ENCODE results near the gene SHD. TPM values are rescaled to one million over a fixed set of nuclear protein-coding genes. Genes with fewer than 3 reads are reported as not detected.

Gene SHD
- total and polyA plus RNA-seq, 2 donors (not counting 3 experiments of a cell fraction or from before 2014, with no cell fraction given), result not detected

DNA sequence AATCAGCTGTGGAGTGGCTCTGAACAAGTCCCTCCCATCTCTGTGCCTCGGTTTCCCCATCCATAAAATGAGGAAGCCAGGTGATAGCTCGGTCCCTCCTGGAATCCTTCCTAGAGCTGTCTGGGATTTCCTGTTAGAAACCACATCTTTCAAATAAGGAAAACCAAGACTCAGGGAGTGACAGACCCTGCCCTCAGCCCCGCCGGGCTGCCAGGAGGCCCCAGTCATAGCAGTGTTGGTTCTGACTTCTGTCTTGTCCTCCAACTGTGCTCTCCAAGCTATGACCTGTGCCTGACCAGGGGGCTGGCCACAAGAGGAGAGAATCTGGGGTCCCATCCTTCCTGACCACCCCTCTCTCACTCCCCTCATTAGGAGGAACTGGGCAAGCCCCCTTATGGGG lies 1.1 kb upstream of the SHD start:
- no peaks in the 10 kb centered on the region for H3K79me2 ChIP-seq (ENCODE audit: control insufficient read depth, insufficient read depth, low read length)
- no peaks in the 10 kb centered on the region for H3K36me3 ChIP-seq (ENCODE audit: control insufficient read depth in 2 of 2, extremely low read depth in 1 of 2, insufficient read depth in 2 of 2, low read length in 2 of 2)
- H3K9me3 ChIP-seq (replicated peaks; ENCODE audit: control insufficient read depth, insufficient read depth, low read length), result no peaks in the 10 kb centered on the region
- H3K9me1 ChIP-seq (replicated peaks; ENCODE audit: control insufficient read depth, extremely low read depth, insufficient read depth, low read length), result no peaks in the 10 kb centered on the region
- no peak overlapping the region for H3K9ac ChIP-seq (replicated peaks; ENCODE audit: extremely low read depth, insufficient read depth, low read length)
- dilution Hi-C loops (cut with MboI; ENCODE audit: extremely low pct_ligation_motif_present, low sequenced_read_pairs) (no loop called here), intact Hi-C loops (cut with micrococcal nuclease) (no loop called here)
- no peak overlapping the region for H2AFZ ChIP-seq (ENCODE audit: low read depth, low read length)
- CTCF ChIA-PET, result interaction anchor here (0.6 to 3.3 kb wide), 5 partner anchors 10 to 247 kb away, joined by 3 to 24 read pairs (median 4); partner anchors contain the start of gene MPND
- H3K4me2 ChIP-seq (ENCODE audit: insufficient read depth, low read length), result no peak overlapping the region
- peaks cover 19 to 30% of the 10 kb centered on the region in 2 experiments for H3K27me3 ChIP-seq (ENCODE audit: control insufficient read depth in 2 of 2, insufficient read depth in 2 of 2, low read length in 2 of 2)
- no peaks in the 10 kb centered on the region for H4K20me1 ChIP-seq (replicated peaks; ENCODE audit: control insufficient read depth, extremely low read depth, insufficient read depth, low read length)
- POLR2A ChIA-PET, result no interaction called here
- H3K4me3 ChIP-seq (replicated peaks in 1 of 3; ENCODE audit: insufficient read depth in 1 of 3, low read depth in 1 of 3, low read length in 3 of 3), result no peak overlapping the region
- no peaks in the 10 kb centered on the region for H3K4me1 ChIP-seq (ENCODE audit: control insufficient read depth, extremely low read depth, insufficient read depth, low read length)
- no peak for TF ChIP-seq MYC (IDR thresholded peaks at IDR 0.05; ENCODE audit: low read depth, low read length)
- peak; percentile 2 for TF ChIP-seq EZH2 (IDR thresholded peaks at IDR 0.05; ENCODE audit: borderline replicate concordance, low read depth, low read length, severe bottlenecking)
- TF ChIP-seq FOS (IDR thresholded peaks at IDR 0.05; ENCODE audit: borderline replicate concordance, insufficient read depth, low read length), result no peak
- no peak for TF ChIP-seq POLR2AphosphoS5 (IDR thresholded peaks at IDR 0.05; ENCODE audit: insufficient read depth, low read depth, low read length)
- TF ChIP-seq GATA2 (IDR thresholded peaks at IDR 0.05; ENCODE audit: insufficient read depth, insufficient read length, low read depth, low read length), result no peak
- no peak for TF ChIP-seq POLR2A (IDR thresholded peaks at IDR 0.05; ENCODE audit: low read depth, low read length)
- H3K27ac ChIP-seq (ENCODE audit: insufficient read depth, low read depth, low read length), result no peak overlapping the region
- DNase-seq (ENCODE audit: low read depth, low spot score) (no peak), FAIRE-seq (no peak)
- BruUV-seq (replicated peaks), result no TSS peak

DNA sequence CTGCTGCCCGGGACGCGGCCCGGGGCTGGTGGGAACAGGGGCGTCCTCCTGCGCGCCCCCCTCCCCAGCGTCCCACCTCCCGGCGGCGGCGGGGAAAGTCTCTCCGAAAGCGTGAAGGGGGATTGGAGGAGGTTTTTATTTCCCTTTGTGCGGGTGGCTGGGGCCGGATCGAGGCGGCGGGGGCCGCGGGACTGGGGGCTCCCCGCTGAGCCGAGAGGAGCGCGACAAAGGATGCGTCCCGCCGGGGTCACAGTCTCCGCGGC lies 132 bp downstream of the SHD start:
- no peak for DNase-seq (ENCODE audit: low read depth, low spot score)
- Histone ChIP-seq H3K9me1 (replicated peaks; ENCODE audit: control insufficient read depth, extremely low read depth, insufficient read depth, low read length) (no peaks in the 10 kb centered on the region), H3K9ac (replicated peaks; ENCODE audit: extremely low read depth, insufficient read depth, low read length) (no peak overlapping the region), H3K27me3 (ENCODE audit: control insufficient read depth in 2 of 2, insufficient read depth in 2 of 2, low read length in 2 of 2) (peaks cover 19 to 30% of the 10 kb centered on the region in 2 experiments), H3K36me3 (ENCODE audit: control insufficient read depth in 2 of 2, extremely low read depth in 1 of 2, insufficient read depth in 2 of 2, low read length in 2 of 2) (no peaks in the 10 kb centered on the region), H4K20me1 (replicated peaks; ENCODE audit: control insufficient read depth, extremely low read depth, insufficient read depth, low read length) (no peaks in the 10 kb centered on the region), H2AFZ (ENCODE audit: low read depth, low read length) (no peak overlapping the region), H3K4me3 (replicated peaks in 1 of 3; ENCODE audit: insufficient read depth in 1 of 3, low read depth in 1 of 3, low read length in 3 of 3) (no peak overlapping the region), H3K4me2 (ENCODE audit: insufficient read depth, low read length) (no peak overlapping the region), H3K79me2 (ENCODE audit: control insufficient read depth, insufficient read depth, low read length) (no peaks in the 10 kb centered on the region), H3K9me3 (replicated peaks; ENCODE audit: control insufficient read depth, insufficient read depth, low read length) (no peaks in the 10 kb centered on the region), H3K27ac (ENCODE audit: insufficient read depth, low read depth, low read length) (no peak overlapping the region), H3K4me1 (ENCODE audit: control insufficient read depth, extremely low read depth, insufficient read depth, low read length) (no peaks in the 10 kb centered on the region)
- dilution Hi-C loops (cut with MboI; ENCODE audit: extremely low pct_ligation_motif_present, low sequenced_read_pairs), result no loop called here
- no peak for TF ChIP-seq POLR2A (IDR thresholded peaks at IDR 0.05; ENCODE audit: low read depth, low read length)
- TF ChIP-seq JUN (IDR thresholded peaks at IDR 0.05; ENCODE audit: borderline replicate concordance, insufficient read depth, insufficient read length, low read depth), result no peak
- TF ChIP-seq MYC (IDR thresholded peaks at IDR 0.05; ENCODE audit: low read depth, low read length), result no peak
- no peak for TF ChIP-seq FOS (IDR thresholded peaks at IDR 0.05; ENCODE audit: borderline replicate concordance, insufficient read depth, low read length)
- TF ChIP-seq POLR2AphosphoS5 (IDR thresholded peaks at IDR 0.05; ENCODE audit: insufficient read depth, low read depth, low read length), result no peak
- TF ChIP-seq, protein P1, sequence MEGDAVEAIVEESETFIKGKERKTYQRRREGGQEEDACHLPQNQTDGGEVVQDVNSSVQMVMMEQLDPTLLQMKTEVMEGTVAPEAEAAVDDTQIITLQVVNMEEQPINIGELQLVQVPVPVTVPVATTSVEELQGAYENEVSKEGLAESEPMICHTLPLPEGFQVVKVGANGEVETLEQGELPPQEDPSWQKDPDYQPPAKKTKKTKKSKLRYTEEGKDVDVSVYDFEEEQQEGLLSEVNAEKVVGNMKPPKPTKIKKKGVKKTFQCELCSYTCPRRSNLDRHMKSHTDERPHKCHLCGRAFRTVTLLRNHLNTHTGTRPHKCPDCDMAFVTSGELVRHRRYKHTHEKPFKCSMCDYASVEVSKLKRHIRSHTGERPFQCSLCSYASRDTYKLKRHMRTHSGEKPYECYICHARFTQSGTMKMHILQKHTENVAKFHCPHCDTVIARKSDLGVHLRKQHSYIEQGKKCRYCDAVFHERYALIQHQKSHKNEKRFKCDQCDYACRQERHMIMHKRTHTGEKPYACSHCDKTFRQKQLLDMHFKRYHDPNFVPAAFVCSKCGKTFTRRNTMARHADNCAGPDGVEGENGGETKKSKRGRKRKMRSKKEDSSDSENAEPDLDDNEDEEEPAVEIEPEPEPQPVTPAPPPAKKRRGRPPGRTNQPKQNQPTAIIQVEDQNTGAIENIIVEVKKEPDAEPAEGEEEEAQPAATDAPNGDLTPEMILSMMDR (IDR thresholded peaks at IDR 0.05; ENCODE audit: extremely low read depth in 1 of 2, insufficient read depth in 1 of 2, low read depth in 1 of 2, low read length in 2 of 2), result no peak
- TF ChIP-seq GATA2 (IDR thresholded peaks at IDR 0.05; ENCODE audit: insufficient read depth, insufficient read length, low read depth, low read length), result no peak
- no peak for TF ChIP-seq EZH2 (IDR thresholded peaks at IDR 0.05; ENCODE audit: borderline replicate concordance, low read depth, low read length, severe bottlenecking)
- TF ChIP-seq, protein P2, sequence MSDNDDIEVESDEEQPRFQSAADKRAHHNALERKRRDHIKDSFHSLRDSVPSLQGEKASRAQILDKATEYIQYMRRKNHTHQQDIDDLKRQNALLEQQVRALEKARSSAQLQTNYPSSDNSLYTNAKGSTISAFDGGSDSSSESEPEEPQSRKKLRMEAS (IDR thresholded peaks at IDR 0.05; ENCODE audit: insufficient read depth, insufficient read length), result no peak
- FAIRE-seq, result no peak
- ChIA-PET POLR2A (no interaction called here), CTCF (interaction anchor here (0.6 to 3.3 kb wide), 3 partner anchors 12 to 244 kb away, joined by 4 to 24 read pairs (median 9); no protein-coding TSS in a partner anchor)
- intact Hi-C loops (cut with micrococcal nuclease), result no loop called here
- no TSS peak for BruUV-seq (replicated peaks)
